MCF 10A (cell line): Measurements from ENCODE around the gene FRMPD1. TPM values are rescaled to one million over a fixed set of nuclear protein-coding genes. Genes with fewer than 3 reads are reported as not detected.
"Not testable (repeated sequence)": the region's sequence is repeated elsewhere in the genome, so short reads cannot be mapped to it uniquely, and the experiment has no call there.

Source experiments
- BruUV-seq: library from RNA; stranded (reverse); fragments of 400-500 nt; replicated peaks from 2 replicates; lab custom pipeline; 2021; lab: Mats Ljungman, UMichigan
- CTCF ChIA-PET: fragments of 300-600 bp; sonication (Branson Sonifier 250); formaldehyde crosslinking; extraction: SDS; loops from one replicate; lab custom pipeline; 2021; ENCODE audit warnings: antibody characterized with exemption, inconsistent platforms; lab: Yijun Ruan, JAX
- POLR2A ChIA-PET: fragments of 300-600, 350-650 bp; sonication (Branson Sonifier 250); formaldehyde crosslinking; extraction: SDS; loops from one replicate; lab custom pipeline; 2020; ENCODE audit warnings: antibody characterized with exemption, inconsistent platforms; lab: Yijun Ruan, JAX
- DNase-seq: peaks from one replicate; pipeline ENCODE4 v3.0.0-alpha.2; 2018; ENCODE audit not compliant: unreplicated experiment
- H3K27ac Mint-ChIP-seq: one replicate; pipeline ENCODE4 v1.8.0; 2022; ENCODE audit warnings: mild to moderate bottlenecking, low read depth, mixed read lengths; ENCODE audit not compliant: unreplicated experiment
- H3K27me3 Mint-ChIP-seq: one replicate; pipeline ENCODE4 v1.8.0; 2022; ENCODE audit warnings: mixed read lengths; ENCODE audit not compliant: insufficient read depth, unreplicated experiment
- H3K36me3 Mint-ChIP-seq: one replicate; pipeline ENCODE4 v1.8.0; 2022; ENCODE audit warnings: mild to moderate bottlenecking, moderate library complexity, mixed read lengths; ENCODE audit not compliant: insufficient read depth, unreplicated experiment
- H3K4me1 Mint-ChIP-seq: one replicate; pipeline ENCODE4 v1.8.0; 2022; ENCODE audit warnings: mixed read lengths; ENCODE audit not compliant: insufficient read depth, unreplicated experiment
- H3K4me3 Mint-ChIP-seq: one replicate; pipeline ENCODE4 v1.8.0; 2022; ENCODE audit warnings: mild to moderate bottlenecking, moderate library complexity, mixed read lengths; ENCODE audit not compliant: unreplicated experiment
- H3K9me3 Mint-ChIP-seq: one replicate; pipeline ENCODE4 v1.8.0; 2022; ENCODE audit warnings: mixed read lengths; ENCODE audit not compliant: unreplicated experiment
- CTCF ChIP-seq: fragments of 200-600 bp; IDR thresholded peaks from one replicate; pipeline ENCODE4 v1.8.0; 2022; ENCODE audit warnings: antibody characterized with exemption, mild to moderate bottlenecking; ENCODE audit not compliant: unreplicated experiment
- intact Hi-C: fragments of 100-400 bp; cut with micrococcal nuclease; formaldehyde crosslinking; loops from 2 replicates; pipeline ENCODE4 v1.14.1; 2022
- total RNA-seq: library from RNA; stranded (reverse); gene quantifications from 2 replicates; pipeline ENCODE4 v1.2.3, GENCODE V29; 2022

The FRMPD1 gene
- total RNA-seq, 1 experiment from 2014 or later = not detected

GRCh38 chr9:37746448-37747270 is 95.9 kb downstream of the FRMPD1 start:
- no TSS peak for BruUV-seq
- Mint-ChIP-seq H3K4me3 (no peak overlapping the region), H3K9me3 (no peaks in the 10 kb centered on the region), H3K27ac (no peak overlapping the region), H3K4me1 (no peaks in the 10 kb centered on the region), H3K36me3 (no peaks in the 10 kb centered on the region), H3K27me3 (no peaks in the 10 kb centered on the region)
- CTCF ChIA-PET = interaction anchor here (0.7 to 1.4 kb wide), 6 partner anchors 9 to 85 kb away, joined by 3 to 4 read pairs (median 3); no protein-coding TSS in a partner anchor
- POLR2A ChIA-PET = interaction anchor here (0.7 to 1.5 kb wide), 2 partner anchors 10 to 152 kb away, joined by 5 to 6 read pairs; no protein-coding TSS in a partner anchor
- intact Hi-C loops = no loop called here
- TF ChIP-seq CTCF = no peak
- DNase-seq = no peak

- DNase-seq = peak; percentile 70
- TF ChIP-seq CTCF = peak; percentile 83
- H3K36me3 Mint-ChIP-seq = no peaks in the 10 kb centered on the region
- no peaks in the 10 kb centered on the region for H3K4me1 Mint-ChIP-seq
- H3K27me3 Mint-ChIP-seq = no peaks in the 10 kb centered on the region
- H3K27ac Mint-ChIP-seq = no peak overlapping the region
- no peaks in the 10 kb centered on the region for H3K9me3 Mint-ChIP-seq
- CTCF ChIA-PET = interaction anchor here (0.6 to 1.5 kb wide), 9 partner anchors 9 to 586 kb away, joined by 3 to 7 read pairs (median 3); no protein-coding TSS in a partner anchor
- H3K4me3 Mint-ChIP-seq = no peak overlapping the region
- POLR2A ChIA-PET = interaction anchor here (0.8 kb wide), 1 partner anchor 38 kb away, joined by 3 read pairs; the partner anchor contains the start of gene EXOSC3
- intact Hi-C loops = no loop called here
- BruUV-seq = no TSS peak
These were observed 96.6 kb downstream of the FRMPD1 start for GRCh38 chr9:37747271-37747753.

GRCh38 chr9:37749129-37749528 is 98.4 kb downstream of the FRMPD1 start:
- no peak for DNase-seq
- no peaks in the 10 kb centered on the region for H3K36me3 Mint-ChIP-seq
- BruUV-seq = no TSS peak
- intact Hi-C loops = no loop called here
- no peak for TF ChIP-seq CTCF
- no peaks in the 10 kb centered on the region for H3K4me1 Mint-ChIP-seq
- ChIA-PET POLR2A (interaction anchor here (0.6 kb wide), 1 partner anchor 161 kb away, joined by 5 read pairs; no protein-coding TSS in a partner anchor), CTCF (interaction anchor here (0.8 to 1.6 kb wide), 5 partner anchors 9 to 684 kb away, joined by 3 to 8 read pairs (median 3); no protein-coding TSS in a partner anchor)
- no peak overlapping the region for H3K4me3 Mint-ChIP-seq
- H3K27ac Mint-ChIP-seq = no peak overlapping the region
- no peaks in the 10 kb centered on the region for H3K9me3 Mint-ChIP-seq
- no peaks in the 10 kb centered on the region for H3K27me3 Mint-ChIP-seq

- H3K4me1 Mint-ChIP-seq = no peaks in the 10 kb centered on the region
- H3K36me3 Mint-ChIP-seq = no peaks in the 10 kb centered on the region
- no peaks in the 10 kb centered on the region for H3K9me3 Mint-ChIP-seq
- H3K27me3 Mint-ChIP-seq = no peaks in the 10 kb centered on the region
- no peak overlapping the region for H3K4me3 Mint-ChIP-seq
- no peak for DNase-seq
- TF ChIP-seq CTCF = no peak
- intact Hi-C loops = loop anchor here (5.0 kb wide), 1 partner anchor 169 kb away; no protein-coding TSS in a partner anchor
- CTCF ChIA-PET = interaction anchor here (0.7 to 1.2 kb wide), 2 partner anchors 39 to 611 kb away, joined by 4 to 6 read pairs; no protein-coding TSS in a partner anchor
- POLR2A ChIA-PET = no interaction called here
- no peak overlapping the region for H3K27ac Mint-ChIP-seq
- no TSS peak for BruUV-seq
These were observed 100.4 kb downstream of the FRMPD1 start for GRCh38 chr9:37751186-37751585.

GRCh38 chr9:37751704-37752103 is 101.0 kb downstream of the FRMPD1 start:
- DNase-seq, H3K27me3 Mint-ChIP-seq, H3K27ac Mint-ChIP-seq, BruUV-seq, H3K4me3 Mint-ChIP-seq, POLR2A ChIA-PET, CTCF ChIA-PET, H3K9me3 Mint-ChIP-seq, H3K4me1 Mint-ChIP-seq, H3K36me3 Mint-ChIP-seq: not testable (repeated sequence)
- intact Hi-C loops = loop anchor here (5.0 kb wide), 1 partner anchor 169 kb away; no protein-coding TSS in a partner anchor
